GM19238 (cell line): Measurements from ENCODE around the gene HIGD1A.
A peak's percentile ranks its signal among the peaks of the same experiment; 100 is the strongest.
"Not testable (repeated sequence)": the region's sequence is repeated elsewhere in the genome, so short reads cannot be mapped to it uniquely, and the experiment has no call there.

Experiments
- DNase-seq: peaks from one replicate; pipeline ENCODE4 v3.0.0; 2011; ENCODE audit warnings: low spot score; ENCODE audit not compliant: insufficient read length

HIGD1A gene

DNA sequence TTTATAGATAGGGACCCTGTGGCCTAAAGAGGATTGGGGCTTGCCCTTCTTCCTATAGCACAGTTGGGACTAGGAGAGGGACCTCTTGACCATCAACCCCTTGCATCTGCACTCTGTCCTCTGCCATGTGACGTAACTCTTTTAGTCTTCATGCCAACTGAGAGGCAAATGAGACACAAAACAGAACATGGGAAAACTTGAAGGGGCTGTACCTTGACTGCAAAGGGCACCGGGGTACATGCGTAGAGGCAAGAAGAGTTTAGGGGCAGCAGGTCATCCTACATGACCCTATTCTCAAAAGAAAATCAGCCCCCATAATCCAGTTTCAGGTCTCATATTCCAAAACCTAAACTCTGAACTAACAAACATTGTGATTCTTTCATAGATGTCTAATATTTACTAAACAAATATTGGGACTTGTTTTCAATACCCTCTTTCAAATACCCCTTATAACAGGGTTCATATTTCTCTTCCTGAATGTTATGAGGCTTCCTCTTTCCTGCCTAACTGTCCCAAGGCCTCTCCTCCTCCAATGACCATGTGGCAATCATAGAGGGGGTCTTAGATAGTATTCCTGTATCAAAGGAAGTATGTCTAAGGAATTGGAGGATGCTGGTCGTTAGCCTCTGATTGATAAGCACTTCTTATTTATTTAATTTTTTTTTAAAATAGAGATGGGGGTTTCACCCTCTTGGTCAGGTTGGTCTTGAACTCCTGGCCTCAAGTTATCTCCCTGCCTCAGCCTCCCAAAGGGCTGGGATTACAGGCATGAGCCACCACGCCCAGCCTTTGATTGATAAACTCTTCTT, 25.5 kb upstream of the HIGD1A start:
- no peak for DNase-seq

DNA sequence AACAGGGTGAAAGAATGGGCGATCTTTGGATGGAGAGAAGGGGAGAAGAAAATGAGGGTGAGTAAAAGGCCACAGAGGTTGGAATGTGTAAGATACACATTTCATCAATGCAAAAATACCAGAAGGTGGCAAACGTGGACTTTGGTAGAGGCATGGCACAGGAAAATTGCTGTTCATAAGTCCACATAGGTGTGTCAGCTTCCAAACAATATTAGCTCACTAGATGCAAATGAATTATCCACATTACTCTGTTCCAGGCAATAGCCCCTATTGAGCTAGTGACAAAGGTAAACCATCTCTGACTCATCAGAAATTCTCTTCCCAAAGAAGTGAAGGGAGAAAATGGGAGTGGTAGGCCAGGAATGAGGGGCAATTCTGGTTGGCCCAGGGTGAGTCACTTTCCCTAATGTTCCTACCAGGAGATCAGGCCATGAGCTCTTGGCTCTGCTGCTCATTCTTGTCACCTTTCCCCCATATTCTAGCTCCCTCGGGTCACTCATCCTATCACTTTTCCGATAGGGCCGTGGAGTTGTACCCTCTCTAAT, 24.9 kb upstream of the HIGD1A start:
- no peak for DNase-seq

- DNase-seq: no peak
These were observed 23.4 kb upstream of the HIGD1A start for GRCh38 chr3:42827654-42828053.

DNA sequence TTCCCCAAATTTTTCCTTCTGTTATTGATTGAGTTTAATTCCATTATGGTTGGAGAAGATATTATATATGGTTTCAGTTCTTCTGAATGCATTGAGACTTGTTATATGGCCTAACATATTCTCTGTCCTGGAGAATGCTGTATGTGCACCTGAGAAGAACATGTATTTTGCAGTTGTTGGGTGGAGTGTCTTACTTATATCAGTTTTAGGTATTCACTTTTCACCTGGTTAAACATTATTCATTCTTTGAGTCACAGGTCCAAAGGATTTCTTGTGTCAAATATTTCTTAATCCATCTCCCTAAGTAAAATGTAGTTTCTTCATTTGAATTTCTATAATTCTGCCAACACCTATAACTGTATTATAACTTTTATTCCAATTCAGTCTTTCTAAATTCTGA, 22.7 kb upstream of the HIGD1A start:
- no peak for DNase-seq

GRCh38 chr3:42826141-42826540, 21.9 kb upstream of the HIGD1A start:
- DNase-seq: no peak

- DNase-seq: no peak
These were observed 19.1 kb upstream of the HIGD1A start for GRCh38 chr3:42823351-42823750.

DNA sequence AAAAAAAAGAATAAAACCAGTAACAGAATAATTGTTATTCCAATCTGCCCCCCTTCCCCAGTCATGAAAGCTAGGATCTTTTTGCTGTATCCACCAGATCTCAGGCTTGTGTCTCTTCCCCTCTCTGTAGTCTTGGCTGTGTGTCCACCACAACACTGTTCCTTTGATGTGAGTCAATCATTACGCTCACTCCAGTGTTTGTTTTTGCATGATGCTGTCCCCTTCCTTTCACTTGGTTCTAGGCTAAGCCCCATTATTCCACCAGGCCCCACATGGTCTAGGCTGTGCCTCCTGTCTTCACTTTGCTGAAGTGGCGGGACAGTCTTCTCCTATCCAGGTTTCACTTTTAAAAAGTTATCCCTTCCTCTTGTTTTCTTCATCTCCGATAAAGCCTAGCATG, 18.5 kb upstream of the HIGD1A start:
- DNase-seq: no peak

GRCh38 chr3:42820746-42821051, 16.4 kb upstream of the HIGD1A start:
- DNase-seq: no peak

GRCh38 chr3:42819351-42819965, 15.2 kb upstream of the HIGD1A start:
- DNase-seq: no peak

DNA sequence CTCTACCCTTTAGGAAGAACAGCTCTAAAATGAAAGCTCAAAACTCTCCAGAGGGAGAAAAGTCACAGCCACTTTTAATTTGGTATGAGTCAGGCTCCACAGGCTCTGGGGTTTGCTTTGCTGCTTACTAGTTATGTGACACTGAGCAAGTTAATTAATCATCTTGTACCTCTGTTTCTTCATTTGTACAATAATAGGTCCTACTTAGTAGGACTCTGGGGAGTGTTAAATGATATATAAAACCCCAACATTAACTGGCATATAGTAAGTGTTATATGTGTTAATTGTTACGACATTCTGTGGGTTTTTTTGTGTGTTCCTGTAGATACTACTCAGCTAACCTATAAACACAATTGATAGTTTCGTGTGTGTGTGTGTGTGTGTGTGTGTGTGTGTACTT, 11.5 kb upstream of the HIGD1A start:
- no peak for DNase-seq

GRCh38 chr3:42814914-42815507, 10.7 kb upstream of the HIGD1A start:
- DNase-seq: no peak

DNA sequence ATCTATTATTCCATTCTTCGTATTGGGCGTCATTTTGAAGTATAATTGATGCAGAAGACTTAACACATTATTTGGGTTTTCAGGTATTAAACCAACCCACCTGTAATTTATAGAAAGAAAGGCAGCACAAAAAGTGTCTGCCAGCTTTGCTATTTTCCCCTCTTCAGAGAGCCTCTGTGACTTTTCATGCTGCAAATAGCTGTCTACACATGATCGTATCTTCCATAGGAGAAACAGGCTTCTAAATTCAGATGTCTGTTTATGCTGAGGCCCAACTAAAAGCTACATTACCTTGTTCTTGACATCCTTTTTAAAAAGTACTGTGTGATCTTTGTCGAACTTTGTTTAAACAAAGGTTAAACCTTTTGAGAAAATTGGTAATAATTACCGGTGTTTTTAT, 10.0 kb upstream of the HIGD1A start:
- DNase-seq: no peak

GRCh38 chr3:42811118-42811883, 7.0 kb upstream of the HIGD1A start:
- not testable (repeated sequence) for DNase-seq

DNA sequence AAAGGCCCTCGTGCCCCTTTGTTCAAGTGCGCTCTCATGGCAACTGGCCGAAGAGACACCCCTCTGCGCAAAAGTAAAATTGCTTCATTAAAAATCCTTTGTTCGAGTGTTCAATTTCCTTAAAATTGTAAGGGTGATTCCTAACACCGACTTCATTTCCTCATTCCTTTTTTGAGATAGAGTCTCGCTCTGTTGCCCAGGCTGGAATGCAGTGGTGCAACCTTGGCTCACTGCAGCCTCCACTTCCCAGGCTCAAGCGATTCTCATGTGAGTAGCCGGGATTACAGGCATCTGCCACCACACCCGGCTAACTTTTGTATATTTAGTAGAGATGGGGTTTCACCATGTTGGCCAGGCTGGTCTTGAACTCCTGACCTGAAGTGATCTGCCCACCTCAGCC, 6.4 kb upstream of the HIGD1A start:
- DNase-seq: not testable (repeated sequence)

GRCh38 chr3:42809202-42809601, 4.9 kb upstream of the HIGD1A start, which contains the start of gene ACKR2:
ACKR2 (plus strand) TSS chr3:42809445; CDS start chr3:42864503, 55,058 bp downstream.
- no peak for DNase-seq

DNA sequence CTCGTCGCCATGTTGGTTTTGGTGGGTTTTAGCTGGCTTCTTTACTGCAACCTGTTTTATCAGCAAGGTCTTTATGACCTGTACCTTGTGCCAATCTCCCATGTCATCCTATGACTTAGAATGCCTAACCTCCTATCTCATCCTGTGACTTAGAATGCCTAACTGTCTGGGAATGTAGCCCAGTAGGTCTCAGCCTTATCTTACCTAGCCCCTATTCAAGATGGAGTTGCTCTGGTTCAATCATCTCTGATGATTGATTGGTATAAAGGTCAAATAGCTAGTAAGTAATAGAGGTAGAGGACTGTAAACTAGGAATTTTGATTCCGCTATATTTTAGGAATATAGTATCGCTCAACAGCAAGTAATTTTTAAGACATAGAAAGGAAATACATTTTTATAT, 3.6 kb upstream of the HIGD1A start:
- DNase-seq: no peak

DNA sequence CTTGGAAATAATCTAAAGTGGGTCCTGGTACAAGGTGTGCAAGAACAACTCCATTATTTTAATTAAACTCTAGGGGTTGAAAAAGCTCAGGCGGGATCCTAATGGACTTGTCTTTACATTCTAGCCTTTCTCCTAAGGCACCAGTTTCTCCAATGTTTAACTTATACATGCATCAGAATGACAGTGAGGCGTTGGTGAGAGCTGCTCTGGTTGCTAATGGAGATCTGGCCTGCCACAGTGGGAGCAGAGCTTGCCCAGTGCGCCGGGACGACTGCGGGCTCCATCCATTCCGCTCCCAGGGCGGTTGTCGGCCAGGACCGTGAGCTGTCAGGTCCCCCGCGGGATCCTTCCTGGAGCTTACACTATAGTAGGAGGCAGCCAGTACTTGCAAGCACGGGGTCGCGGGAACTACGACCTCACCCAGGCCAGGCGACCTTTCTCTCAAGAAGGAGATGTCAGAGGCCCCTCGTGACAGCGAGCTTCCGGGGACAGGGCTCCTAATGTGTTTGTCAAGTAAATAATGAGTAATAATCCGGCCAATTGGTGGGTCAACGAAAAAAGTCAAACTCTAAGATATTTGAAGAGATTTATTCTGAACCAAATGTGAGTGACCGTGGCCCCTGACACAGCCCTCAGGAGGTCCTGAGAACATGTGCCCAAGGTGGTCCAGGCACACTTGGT, 991 bp upstream of the HIGD1A start:
- no peak for DNase-seq

GRCh38 chr3:42804831-42805132, 492 bp upstream of the HIGD1A start:
- DNase-seq: no peak

DNA sequence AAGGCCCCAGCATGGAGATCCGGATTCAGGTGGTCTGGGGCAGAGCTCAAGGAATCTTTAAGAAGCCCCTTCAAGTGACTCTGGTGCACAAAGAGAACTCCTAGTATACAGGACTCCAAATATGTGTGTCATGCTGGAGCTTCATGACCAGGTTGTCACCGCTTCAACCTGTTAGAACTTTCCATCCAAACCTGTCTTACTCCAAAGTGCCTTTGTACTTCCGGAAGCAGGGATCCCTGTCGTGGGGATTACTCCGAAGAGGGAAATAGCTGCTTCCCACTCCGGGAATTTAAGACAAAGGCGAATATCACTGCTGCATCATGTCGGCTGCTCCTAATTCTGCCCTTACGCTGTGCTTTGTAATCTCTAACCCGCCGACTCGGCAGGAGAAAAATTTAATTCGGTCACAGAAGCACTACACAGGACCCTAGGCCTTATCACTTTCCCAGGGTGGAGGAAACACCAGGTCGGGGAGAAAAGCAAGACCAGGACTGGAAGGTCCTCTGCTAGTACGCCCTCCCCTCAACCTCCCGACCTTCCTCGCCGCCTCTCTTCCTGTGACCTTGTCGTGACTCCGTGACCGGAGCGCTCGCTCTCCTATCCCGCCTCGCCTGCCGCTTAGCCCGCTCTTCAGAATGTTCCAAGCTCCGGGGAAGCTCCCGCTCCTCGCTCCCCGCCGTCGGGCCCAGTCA, 730 bp downstream of the HIGD1A start:
- peak; percentile 20 for DNase-seq

GRCh38 chr3:42802876-42803413, 1.3 kb downstream of the HIGD1A start:
- DNase-seq: no peak

- DNase-seq: no peak
These were observed 2.5 kb downstream of the HIGD1A start for GRCh38 chr3:42801784-42802183.
